ENCODE data around the gene RUSC2. TPM values are rescaled to one million over a fixed set of nuclear protein-coding genes. Genes with fewer than 3 reads are reported as not detected.
"Not testable (repeated sequence)": the region's sequence is repeated elsewhere in the genome, so short reads cannot be mapped to it uniquely, and the experiment has no call there.

Gene RUSC2
- polyA plus RNA-seq, 3 donors, result 16.1 to 20.9 (median 19.4) TPM

DNA sequence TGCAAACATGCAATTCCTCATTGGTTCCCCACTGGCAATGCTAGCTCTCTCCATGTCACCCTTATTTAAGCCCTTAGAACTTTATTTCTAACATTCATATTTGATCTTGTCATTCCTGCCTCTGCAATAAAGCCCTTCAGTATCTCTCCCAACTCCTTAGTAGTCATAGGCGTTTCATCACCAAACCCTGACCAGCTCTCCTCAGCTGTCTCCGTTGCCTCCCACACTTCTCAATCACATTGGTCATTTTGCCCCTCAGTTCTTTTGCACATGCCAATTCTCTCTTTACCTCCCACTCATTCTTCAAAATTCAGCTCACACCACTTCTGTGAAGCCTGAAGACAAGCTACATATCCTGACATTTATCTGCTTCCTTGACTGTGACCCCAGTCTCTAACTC is 2.8 kb upstream of the RUSC2 start:
- DNase-seq (ENCODE audit: extremely low read depth in 1 of 11, low read depth in 9 of 11, low spot score in 4 of 11), result no peak

DNA sequence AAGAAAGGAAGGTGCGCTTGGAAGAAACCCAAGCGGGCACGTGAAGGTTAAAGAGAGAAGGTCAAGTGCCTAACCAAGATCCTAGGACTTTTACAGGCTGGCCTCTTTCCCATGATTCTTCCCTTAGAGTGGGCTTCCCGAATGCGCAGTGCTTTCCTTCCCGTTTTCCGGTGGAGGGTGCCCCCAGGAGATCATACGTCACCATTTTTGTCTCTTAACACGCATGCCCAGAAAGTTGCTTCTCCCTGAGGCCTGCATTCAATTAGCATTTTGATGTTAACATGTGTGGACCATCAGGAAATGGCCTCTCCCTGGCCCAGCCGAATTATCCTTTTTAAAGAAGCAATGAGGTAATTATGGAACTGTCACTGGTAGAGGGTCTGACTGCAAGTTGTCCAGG is 1.9 kb upstream of the RUSC2 start:
- no peak for DNase-seq (ENCODE audit: extremely low read depth in 1 of 11, low read depth in 9 of 11, low spot score in 4 of 11)

DNA sequence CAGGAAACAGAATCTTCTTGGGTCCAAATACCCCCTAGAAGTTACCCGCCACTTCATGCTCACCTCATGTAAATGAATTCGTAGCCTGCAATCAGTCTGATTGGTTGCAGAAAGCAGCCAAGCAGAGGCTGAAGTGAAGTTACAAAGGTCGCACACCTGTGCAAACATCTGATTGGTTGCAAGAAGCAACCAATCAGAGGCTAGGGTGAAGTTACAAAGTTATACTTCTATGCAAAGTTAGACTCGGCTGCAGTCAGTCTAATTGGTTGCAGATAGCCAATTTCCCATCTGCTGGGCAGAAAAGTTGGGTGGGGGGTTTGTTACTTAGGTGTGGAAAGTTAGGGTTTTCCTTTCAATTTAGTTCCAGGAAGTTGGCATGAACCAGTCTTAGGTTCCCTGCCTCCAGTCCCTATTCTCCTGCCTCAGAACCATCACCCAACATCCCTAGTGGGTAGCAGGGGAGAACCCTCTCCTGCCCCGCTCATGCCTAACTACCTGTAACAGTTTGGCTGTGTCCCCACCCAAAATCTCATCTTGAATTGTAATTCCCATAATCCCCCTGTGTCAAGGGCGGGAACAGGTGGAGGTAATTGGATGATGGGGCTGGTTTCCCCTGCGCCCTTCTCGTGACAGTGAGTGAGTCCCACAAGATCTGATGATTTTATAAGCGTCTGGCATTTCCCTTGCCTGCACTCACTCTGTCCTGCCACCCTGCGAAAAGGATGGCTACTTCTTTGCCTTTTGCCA is 1.2 kb upstream of the RUSC2 start:
- DNase-seq (ENCODE audit: extremely low read depth in 1 of 11, low read depth in 9 of 11, low spot score in 4 of 11), result no peak

DNA sequence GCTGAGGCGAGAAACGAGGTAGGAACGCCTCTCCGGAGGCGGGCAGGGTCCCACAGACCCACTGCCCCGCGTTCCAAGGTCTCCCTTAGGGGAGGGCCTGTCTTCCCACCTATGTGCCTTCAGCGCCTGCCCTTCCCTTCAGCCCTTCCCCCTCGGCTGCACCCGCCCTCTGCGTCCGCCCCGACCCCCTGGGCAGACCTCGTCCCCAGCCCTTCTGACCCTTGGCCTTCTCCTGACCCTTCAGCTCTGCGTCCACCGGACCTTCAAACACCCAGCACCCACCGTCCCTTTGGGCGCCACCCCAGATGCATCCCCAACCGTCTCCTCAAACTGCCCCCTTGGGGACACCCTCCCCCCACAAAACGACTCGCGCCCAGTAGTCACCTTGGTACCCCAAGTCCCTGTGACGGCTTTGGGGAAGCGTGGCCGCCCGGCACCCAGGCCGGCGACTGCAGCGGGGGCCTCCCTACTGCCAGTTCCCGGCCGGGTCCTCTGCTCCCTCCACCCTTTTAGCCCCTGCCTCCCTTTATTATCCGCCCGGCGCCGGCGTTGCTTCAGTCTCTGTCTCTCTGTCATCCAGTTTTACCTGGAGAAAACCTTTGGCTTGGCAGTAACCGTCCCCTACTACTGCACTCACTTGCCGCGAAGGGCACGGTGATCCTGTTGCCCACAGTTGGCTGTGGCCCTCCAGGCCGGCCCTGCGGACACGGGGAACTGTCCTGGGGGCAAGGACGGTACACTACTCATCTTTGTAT is 421 bp downstream of the RUSC2 start:
- peak in 1 of 11 donors; percentile 12 for DNase-seq (ENCODE audit: extremely low read depth in 1 of 11, low read depth in 9 of 11, low spot score in 4 of 11)

DNA sequence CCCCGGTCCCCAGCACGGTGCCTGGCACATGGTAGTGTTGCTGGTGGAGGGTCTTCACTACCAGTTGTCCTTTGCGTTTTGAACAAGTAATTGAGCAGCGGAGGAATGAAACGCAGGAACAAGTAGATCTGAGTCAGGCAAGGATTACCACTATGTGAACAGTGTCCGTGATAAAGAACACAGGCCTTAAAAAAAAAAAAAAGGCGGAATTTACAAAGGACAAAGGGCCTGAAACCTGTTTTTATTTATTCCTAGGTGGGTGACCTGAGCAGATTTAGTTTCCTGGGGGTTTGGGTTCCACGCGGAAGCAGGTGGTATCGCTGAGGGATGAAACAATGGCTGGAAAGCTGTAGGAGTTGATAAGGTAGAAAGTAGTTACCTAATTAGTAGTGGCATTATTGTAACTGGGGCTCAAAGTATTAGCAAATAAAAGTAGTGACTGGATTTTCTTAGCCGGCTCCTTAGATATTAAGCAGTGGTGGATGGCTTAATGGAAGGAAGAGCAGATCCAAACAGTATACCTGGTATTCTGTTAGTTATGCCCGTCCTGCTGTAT is 1.1 kb downstream of the RUSC2 start:
- DNase-seq (ENCODE audit: extremely low read depth in 1 of 11, low read depth in 9 of 11, low spot score in 4 of 11), result peak in 2 of 11 donors; percentile 5 to 13

DNA sequence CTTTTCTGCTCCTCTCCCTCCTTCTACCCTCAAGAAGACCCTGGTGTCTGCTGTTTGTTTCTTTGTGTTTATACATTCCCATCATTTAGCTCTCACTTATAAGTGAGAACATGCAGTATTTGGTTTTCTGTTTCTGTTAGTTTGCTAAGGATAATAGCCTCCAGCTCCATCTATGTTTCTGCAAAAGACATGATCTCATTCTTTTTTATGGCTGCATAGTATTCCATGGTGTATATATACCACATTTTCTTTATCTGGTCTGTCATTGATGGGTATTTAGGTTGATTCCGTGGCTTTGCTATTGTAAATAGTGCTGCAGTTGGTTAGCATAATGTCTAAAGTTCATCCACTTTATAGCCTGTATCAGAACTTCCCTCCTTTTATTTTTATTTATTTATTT is 3.2 kb downstream of the RUSC2 start:
- DNase-seq (ENCODE audit: extremely low read depth in 1 of 11, low read depth in 9 of 11, low spot score in 4 of 11), result not testable (repeated sequence)

DNA sequence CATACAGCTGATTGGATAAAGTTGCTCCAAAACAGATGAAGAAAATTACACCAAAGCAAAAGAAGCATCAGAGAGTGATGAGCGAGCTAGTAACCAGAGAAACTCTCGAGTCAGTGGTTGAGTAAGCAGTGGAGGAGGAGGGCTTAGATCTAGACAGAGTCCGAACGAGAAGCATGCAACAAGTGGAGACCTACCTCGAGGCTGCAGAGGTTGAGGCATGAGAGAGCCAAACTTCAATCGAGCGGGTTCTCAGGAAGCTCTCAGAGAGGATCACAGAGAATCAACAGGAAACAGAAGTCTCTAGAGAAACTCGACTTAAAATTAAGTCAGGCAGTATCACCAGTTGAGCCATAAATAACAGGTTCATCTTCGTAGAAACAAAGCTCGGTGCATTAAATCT is 6.1 kb downstream of the RUSC2 start:
- DNase-seq (ENCODE audit: extremely low read depth in 1 of 11, low read depth in 9 of 11, low spot score in 4 of 11), result no peak

DNA sequence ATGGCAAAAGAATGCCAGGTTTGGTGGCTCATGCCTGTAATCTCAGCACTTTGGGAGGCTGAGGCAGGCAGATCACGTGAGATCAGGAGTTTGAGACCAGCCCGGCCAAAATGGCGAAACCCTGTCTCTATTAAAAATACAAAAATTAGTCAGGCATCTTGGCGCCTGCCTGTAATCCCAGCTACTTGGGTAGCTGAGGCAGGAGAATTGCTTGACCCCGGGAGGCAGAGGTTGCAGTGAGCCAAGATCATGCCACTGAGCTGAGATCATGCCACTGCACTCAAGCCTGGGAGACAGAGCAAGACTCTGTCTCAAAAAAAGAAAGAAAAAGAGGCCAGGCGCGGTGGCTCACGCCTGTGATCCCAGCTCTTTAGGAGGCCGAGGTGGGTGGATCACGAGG is 8.3 kb downstream of the RUSC2 start:
- DNase-seq (ENCODE audit: extremely low read depth in 1 of 11, low read depth in 9 of 11, low spot score in 4 of 11), result not testable (repeated sequence)

DNA sequence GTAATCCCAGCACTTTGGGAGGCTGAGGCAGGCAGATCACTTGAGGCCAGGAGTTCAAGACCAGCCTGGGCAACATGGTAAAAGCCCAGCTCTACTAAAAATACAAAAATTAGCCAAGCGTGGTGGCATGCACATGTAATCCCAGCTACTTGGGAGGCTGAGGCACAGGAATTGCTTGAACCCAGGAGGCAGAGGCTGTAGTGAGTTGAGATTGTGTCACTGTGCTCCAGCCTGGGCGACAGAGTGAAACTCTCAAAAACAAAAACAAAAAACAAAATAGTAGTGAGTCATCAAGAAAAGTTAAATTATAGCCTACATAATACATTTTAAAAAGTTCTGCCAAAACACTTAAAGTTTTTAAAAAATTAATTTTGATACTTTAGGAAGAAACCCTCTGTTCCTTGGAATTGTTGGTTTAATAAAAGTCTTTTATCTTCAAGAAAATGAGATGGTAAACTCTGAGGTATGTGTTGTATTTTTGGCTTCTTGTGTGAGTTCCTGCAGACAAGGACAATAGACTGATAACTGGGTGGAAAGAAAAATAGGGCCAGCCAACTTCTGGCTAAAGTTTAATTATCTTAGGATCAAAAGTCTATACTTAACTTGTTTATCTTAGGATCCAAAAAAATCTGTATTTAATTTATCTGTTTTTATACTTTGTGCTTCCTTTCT is 9.3 kb downstream of the RUSC2 start:
- DNase-seq (ENCODE audit: extremely low read depth in 1 of 11, low read depth in 9 of 11, low spot score in 4 of 11), result no peak

DNA sequence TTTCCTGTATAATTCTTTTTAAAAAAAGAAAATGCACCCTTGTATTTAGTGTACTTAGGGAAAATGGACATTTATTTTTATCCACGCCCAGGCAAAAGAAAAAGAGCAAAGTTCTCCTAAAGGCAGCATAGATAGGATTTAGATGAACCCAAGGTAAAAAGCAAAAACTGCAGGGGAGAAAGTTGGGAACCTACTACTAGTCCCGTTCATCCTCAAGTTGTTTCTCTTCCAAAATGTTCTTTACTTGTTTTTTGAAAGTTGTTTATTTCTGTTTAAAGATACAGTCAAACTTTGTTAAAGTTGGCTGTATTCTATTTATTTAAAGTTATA is 9.8 kb downstream of the RUSC2 start:
- DNase-seq (ENCODE audit: extremely low read depth in 1 of 11, low read depth in 9 of 11, low spot score in 4 of 11), result no peak

DNA sequence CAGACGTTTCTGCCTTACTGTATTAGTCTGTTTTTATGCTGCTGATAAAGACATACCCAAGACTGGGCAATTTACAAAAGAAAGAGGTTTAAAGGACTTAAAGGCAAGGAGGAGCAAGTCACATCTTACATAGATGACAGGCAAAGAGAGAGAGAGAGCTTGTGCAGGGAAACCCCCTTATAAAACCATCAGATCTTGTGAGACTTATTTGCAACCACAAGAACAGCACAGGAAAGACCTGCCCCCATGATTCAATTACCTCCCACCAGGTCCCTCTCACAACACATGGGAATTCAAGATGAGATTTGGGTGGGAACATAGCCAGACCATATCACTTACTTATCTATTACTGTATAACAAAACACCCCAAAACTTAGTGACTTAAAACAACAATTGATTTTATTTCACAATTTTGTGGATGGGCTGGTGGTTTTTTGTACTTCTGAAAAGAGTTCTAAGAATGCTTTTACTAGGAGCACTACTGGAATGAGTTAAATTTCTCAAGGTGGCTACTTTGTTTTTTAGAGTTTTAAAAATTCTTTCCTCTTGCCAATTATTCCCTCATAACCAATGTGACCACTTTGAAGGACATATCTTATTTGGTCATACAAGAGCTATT is 10.3 kb downstream of the RUSC2 start:
- no peak for DNase-seq (ENCODE audit: extremely low read depth in 1 of 11, low read depth in 9 of 11, low spot score in 4 of 11)

DNA sequence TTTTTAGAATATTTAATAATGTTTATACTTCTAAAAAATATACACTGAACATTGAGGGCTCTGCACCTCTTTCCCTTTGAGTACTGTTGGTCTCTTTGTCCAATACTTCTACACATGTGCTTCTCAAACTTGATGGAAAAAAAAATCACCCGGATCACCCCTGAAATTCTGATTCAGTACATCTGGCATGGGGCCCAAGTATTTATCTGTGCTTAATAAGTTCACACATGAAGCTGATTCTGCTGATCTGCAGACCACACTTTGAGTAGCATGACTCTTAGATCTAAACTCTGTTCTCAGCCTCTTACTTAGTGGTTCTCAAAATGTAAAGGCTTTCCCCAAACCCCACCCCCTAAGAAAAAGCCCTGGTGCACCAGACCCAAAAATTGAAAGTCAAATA is 12.0 kb downstream of the RUSC2 start:
- no peak for DNase-seq (ENCODE audit: extremely low read depth in 1 of 11, low read depth in 9 of 11, low spot score in 4 of 11)

DNA sequence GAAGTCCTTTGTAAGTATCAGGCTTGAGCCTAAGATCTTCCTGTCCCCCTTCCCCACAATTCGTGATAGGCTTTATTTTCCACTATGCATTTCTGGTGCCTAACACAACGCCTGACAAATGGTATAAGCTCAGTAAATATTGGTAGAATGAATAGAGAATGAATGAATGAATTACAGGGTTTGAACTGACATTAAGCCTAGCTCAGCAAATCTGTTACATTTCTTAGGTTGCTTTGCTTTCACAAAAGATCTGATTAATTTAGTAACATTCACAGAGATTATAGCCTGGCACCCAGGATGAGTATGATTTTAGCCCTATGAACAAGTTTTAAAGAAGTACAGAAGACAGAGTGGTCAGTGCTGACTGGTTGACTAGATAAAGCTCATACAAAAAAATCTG is 16.4 kb downstream of the RUSC2 start:
- no peak for DNase-seq (ENCODE audit: extremely low read depth in 1 of 11, low read depth in 9 of 11, low spot score in 4 of 11)

DNA sequence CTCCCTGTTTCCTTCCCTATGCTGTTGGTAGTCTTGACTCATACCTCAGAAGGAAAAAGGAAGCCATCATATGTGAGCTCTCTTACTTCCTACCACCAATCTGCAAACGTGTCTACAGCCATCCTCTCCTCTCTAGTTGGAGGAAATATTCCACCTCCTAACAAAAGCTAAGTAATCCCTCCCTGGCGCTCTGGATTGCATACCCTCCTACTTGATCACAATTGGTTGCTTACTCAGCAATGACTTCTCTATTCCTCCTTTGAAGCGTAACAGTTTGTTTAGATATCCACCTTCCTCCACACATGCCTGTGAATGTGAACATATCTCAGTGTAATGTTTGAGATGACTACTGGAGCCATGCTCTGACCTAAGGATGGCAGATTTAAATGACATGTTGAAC is 18.2 kb downstream of the RUSC2 start:
- no peak for DNase-seq (ENCODE audit: extremely low read depth in 1 of 11, low read depth in 9 of 11, low spot score in 4 of 11)

DNA sequence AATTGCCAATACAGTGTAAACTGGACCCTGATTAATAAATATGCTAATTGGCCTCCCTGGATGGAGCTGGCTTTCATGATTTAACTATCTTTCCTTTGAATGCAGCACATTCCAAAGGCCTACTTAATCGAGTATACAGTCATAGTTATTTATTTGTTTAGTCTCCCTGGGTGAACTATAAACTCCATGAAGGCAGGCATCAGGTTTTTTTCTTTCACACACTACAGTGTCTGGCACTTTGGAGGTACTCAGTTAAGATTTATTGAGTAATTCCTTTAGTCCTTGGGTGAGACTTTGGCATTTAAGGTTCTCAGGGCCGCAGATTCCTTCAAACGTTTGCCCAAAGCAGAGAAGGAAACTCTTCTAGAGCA is 20.5 kb downstream of the RUSC2 start:
- no peak for DNase-seq (ENCODE audit: extremely low read depth in 1 of 11, low read depth in 9 of 11, low spot score in 4 of 11)

DNA sequence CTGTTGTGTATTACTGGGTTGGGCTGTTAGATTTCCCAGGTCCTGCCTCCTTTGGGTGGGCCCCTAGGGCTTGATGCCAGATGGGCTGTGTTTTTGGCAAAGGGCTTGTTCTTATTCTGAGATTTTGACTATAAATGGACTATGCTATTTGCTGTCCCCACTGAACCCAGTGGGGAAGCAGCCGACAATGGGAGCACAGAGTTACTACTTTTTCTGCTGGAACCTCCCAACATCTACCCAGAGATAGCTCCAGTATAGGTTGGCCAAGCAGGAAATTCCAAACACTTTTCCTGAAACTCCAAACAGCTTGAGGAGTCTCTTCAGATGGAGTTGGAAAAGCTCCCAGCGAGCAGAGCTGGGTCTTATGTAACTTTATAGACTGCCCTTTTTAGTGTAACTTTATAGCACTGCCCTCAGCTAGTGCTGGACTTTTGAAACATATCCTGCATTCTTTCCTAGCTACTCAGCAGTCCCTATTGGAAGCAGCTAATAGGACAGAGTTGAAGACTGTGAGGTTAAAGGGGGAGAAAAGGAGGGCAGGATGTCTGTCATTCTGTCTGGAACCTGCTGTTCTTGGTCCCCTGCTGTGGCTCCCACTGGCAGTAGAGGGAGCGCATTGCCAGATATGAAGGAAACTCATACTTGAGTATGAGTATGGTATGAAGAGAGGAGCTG is 21.0 kb downstream of the RUSC2 start:
- peak in 6 of 11 donors; percentile 45 to 77 (median 64) for DNase-seq (ENCODE audit: extremely low read depth in 1 of 11, low read depth in 9 of 11, low spot score in 4 of 11)

DNA sequence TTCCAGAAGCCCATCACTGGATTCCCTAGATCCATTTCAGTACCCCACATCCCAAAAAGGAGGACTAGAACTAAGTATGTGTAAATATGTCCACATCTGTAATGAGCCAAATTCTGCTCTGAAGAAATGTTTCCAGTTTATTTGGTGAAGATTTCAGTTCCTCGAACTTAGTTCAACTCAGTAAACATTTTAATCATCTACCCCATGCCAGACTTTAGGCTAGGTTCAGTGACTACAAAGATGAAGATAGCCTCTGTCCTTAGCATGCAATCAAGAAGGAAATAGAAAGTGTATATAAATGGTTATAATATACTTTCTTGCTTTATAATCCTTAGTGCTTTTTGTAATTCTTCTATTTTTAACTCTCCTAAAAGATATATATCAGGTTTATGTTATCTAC is 21.5 kb downstream of the RUSC2 start:
- no peak for DNase-seq (ENCODE audit: extremely low read depth in 1 of 11, low read depth in 9 of 11, low spot score in 4 of 11)

DNA sequence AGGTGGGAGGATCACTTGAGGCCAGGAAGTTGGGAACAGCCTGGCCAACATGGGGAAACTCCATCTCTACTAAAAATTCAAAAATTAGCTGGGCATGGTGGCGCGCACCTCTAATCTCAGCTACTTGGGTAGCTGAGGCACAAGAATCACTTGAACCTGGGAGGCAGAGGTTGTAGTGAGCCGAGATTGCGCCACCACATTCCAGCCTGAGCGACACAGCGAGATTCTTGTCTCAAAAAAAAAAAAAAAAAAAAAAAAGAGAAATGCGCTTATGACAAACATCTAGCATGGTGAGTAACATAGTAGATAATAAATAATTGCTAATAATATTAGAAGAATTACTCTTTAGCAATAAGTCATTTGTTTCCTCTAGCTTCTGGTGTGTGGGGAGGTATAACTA is 25.9 kb downstream of the RUSC2 start:
- no peak for DNase-seq (ENCODE audit: extremely low read depth in 1 of 11, low read depth in 9 of 11, low spot score in 4 of 11)

DNA sequence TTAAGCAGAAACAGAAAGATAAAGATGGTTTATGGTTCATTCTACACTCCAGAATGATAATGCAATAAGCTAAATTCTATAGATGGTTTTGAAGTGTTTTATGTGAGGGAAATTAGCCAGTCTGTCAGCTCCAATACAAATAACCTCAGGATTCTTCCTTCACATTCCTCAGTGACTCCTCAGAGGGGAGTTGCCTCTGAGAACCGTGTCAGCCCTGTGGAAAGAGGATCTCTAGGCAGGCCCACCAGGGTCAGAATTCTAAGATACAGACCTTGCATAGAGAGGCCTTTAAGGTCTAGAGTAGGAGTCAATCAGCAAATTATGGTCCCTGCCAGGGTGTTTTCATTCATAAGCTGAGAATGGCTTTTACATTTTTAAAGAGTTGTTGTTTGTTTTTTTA is 26.6 kb downstream of the RUSC2 start:
- DNase-seq (ENCODE audit: extremely low read depth in 1 of 11, low read depth in 9 of 11, low spot score in 4 of 11), result no peak
